Transverse colon (tissue), 4 donors: ENCODE data around the gene SAMD5.

Experiments
- CTCF ChIP-seq, 5 experiments: fragments of 200-600 bp in 3 of 5; fragments of 450-650 bp in 2 of 5; sonication (generic) in 3 of 5; IDR thresholded peaks; 1 replicate in 2 of 5; 2 replicates in 3 of 5; pipeline ENCODE4 v1.5.1; 2016 to 2017; ENCODE audit warnings: antibody characterized with exemption in 5 of 5, inconsistent platforms in 3 of 5, mild to moderate bottlenecking in 2 of 5, moderate library complexity in 1 of 5
- EP300 ChIP-seq: sonication (generic); formaldehyde crosslinking; IDR thresholded peaks from one replicate; pipeline ENCODE4 v1.6.1; 2017; ENCODE audit warnings: antibody characterized with exemption, low read depth
- POLR2A ChIP-seq: fragments of 450-650 bp; IDR thresholded peaks from one replicate; pipeline ENCODE4 v1.6.1; 2016; ENCODE audit warnings: antibody characterized with exemption, mild to moderate bottlenecking, moderate library complexity
- POLR2AphosphoS5 ChIP-seq, 3 donors: sonication (generic); formaldehyde crosslinking; IDR thresholded peaks; one replicate each; pipeline ENCODE4 v1.6.1; 2016; ENCODE audit warnings: antibody characterized with exemption in 3 of 3

GRCh38 chr6:147538821-147539220, 30.3 kb downstream of the SAMD5 start:
- no peak for TF ChIP-seq CTCF (IDR thresholded peaks at IDR 0.05)
- TF ChIP-seq POLR2A: no peak
- TF ChIP-seq POLR2AphosphoS5 (IDR thresholded peaks at IDR 0.05): no peak
- no peak for TF ChIP-seq EP300
